Ovary (tissue), 3 donors: ENCODE measurements around the gene CP.

Experiments used
- EP300 ChIP-seq: sonication (generic); formaldehyde crosslinking; IDR thresholded peaks from one replicate; pipeline ENCODE4 v1.6.1; 2017; ENCODE audit warnings: antibody characterized with exemption
- POLR2A ChIP-seq: fragments of 450-650 bp; IDR thresholded peaks from one replicate; pipeline ENCODE4 v1.6.1; 2017; ENCODE audit warnings: antibody characterized with exemption, mild to moderate bottlenecking, moderate library complexity
- TF ChIP-seq, protein P1 (sequence below), 3 donors: fragments of 450-650 bp in 2 of 3; fragments of 200-600 bp in 1 of 3; IDR thresholded peaks; one replicate each; pipeline versions ENCODE4 v1.5.1 to v1.8.0; 2016 to 2022; ENCODE audit warnings: antibody characterized with exemption in 3 of 3, mild to moderate bottlenecking in 1 of 3
- donor health status: DM: no; HTN: no; CAD: no.

GRCh38 chr3:149234671-149235245 lies 13.1 kb upstream of the CP start:
- no peak for TF ChIP-seq POLR2A
- TF ChIP-seq, protein P1, sequence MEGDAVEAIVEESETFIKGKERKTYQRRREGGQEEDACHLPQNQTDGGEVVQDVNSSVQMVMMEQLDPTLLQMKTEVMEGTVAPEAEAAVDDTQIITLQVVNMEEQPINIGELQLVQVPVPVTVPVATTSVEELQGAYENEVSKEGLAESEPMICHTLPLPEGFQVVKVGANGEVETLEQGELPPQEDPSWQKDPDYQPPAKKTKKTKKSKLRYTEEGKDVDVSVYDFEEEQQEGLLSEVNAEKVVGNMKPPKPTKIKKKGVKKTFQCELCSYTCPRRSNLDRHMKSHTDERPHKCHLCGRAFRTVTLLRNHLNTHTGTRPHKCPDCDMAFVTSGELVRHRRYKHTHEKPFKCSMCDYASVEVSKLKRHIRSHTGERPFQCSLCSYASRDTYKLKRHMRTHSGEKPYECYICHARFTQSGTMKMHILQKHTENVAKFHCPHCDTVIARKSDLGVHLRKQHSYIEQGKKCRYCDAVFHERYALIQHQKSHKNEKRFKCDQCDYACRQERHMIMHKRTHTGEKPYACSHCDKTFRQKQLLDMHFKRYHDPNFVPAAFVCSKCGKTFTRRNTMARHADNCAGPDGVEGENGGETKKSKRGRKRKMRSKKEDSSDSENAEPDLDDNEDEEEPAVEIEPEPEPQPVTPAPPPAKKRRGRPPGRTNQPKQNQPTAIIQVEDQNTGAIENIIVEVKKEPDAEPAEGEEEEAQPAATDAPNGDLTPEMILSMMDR (IDR thresholded peaks at IDR 0.05) = no peak
- no peak for TF ChIP-seq EP300
